GM06990 (cell line): ENCODE data around the gene SUGP1.
A peak's percentile ranks its signal among the peaks of the same experiment; 100 is the strongest.

Source experiments
- DNase-seq: peaks from one replicate; pipeline ENCODE4 v3.0.0-alpha.2; 2011; ENCODE audit not compliant: insufficient read length; ENCODE audit errors: extremely low read depth
- H3K27me3 ChIP-seq: replicated peaks from 2 replicates; pipeline ENCODE4 v1.6.0; 2011; ENCODE audit warnings: low read length; ENCODE audit not compliant: control insufficient read depth, insufficient read depth
- H3K36me3 ChIP-seq: 2 replicates; pipeline ENCODE4 v1.5.1; 2011; ENCODE audit warnings: low read length; ENCODE audit not compliant: control insufficient read depth, insufficient read depth
- H3K4me3 ChIP-seq: replicated peaks from 2 replicates; pipeline ENCODE4 v1.5.1; 2011; ENCODE audit warnings: low read depth, mild to moderate bottlenecking, control low read depth, low read length
- CTCF ChIP-seq: IDR thresholded peaks from 2 replicates; pipeline ENCODE4 v1.5.1; 2011; ENCODE audit warnings: low read length, control low read depth, mild to moderate bottlenecking, inconsistent platforms; ENCODE audit not compliant: insufficient read depth, poor library complexity, severe bottlenecking

Gene SUGP1

GRCh38 chr19:19343016-19343362 is 22.7 kb upstream of the SUGP1 start:
- peaks cover 67% of the 10 kb centered on the region for H3K36me3 ChIP-seq
- H3K27me3 ChIP-seq: no peaks in the 10 kb centered on the region
- TF ChIP-seq CTCF: no peak
- H3K4me3 ChIP-seq: no peak overlapping the region
- no peak for DNase-seq

- DNase-seq: no peak
- Histone ChIP-seq H3K4me3 (no peak overlapping the region), H3K36me3 (peaks cover 69% of the 10 kb centered on the region), H3K27me3 (no peaks in the 10 kb centered on the region)
- TF ChIP-seq CTCF: peak; percentile 87
Measured at GRCh38 chr19:19342086-19343015, 22.0 kb upstream of the SUGP1 start.

- Histone ChIP-seq H3K36me3 (peaks cover 65% of the 10 kb centered on the region), H3K4me3 (no peak overlapping the region), H3K27me3 (no peaks in the 10 kb centered on the region)
- DNase-seq: no peak
- no peak for TF ChIP-seq CTCF
Measured at GRCh38 chr19:19341026-19341425, 20.7 kb upstream of the SUGP1 start.

- peaks cover 58% of the 10 kb centered on the region for H3K36me3 ChIP-seq
Measured at GRCh38 chr19:19338082-19338481, 17.8 kb upstream of the SUGP1 start.

GRCh38 chr19:19337120-19337519 is 16.8 kb upstream of the SUGP1 start:
- peaks cover 52% of the 10 kb centered on the region for H3K36me3 ChIP-seq
- no peak for TF ChIP-seq CTCF
- H3K4me3 ChIP-seq: no peak overlapping the region

More at GRCh38 chr19:19338082-19338481, 17.8 kb upstream of the SUGP1 start:
- no peak for DNase-seq
- no peak for TF ChIP-seq CTCF
- Histone ChIP-seq H3K27me3 (no peaks in the 10 kb centered on the region), H3K4me3 (no peak overlapping the region)

More at GRCh38 chr19:19337120-19337519, 16.8 kb upstream of the SUGP1 start:
- no peaks in the 10 kb centered on the region for H3K27me3 ChIP-seq
- no peak for DNase-seq
